ENCODE results near the gene MRPL2.
A peak's percentile ranks its signal among the peaks of the same experiment; 100 is the strongest.

DNA sequence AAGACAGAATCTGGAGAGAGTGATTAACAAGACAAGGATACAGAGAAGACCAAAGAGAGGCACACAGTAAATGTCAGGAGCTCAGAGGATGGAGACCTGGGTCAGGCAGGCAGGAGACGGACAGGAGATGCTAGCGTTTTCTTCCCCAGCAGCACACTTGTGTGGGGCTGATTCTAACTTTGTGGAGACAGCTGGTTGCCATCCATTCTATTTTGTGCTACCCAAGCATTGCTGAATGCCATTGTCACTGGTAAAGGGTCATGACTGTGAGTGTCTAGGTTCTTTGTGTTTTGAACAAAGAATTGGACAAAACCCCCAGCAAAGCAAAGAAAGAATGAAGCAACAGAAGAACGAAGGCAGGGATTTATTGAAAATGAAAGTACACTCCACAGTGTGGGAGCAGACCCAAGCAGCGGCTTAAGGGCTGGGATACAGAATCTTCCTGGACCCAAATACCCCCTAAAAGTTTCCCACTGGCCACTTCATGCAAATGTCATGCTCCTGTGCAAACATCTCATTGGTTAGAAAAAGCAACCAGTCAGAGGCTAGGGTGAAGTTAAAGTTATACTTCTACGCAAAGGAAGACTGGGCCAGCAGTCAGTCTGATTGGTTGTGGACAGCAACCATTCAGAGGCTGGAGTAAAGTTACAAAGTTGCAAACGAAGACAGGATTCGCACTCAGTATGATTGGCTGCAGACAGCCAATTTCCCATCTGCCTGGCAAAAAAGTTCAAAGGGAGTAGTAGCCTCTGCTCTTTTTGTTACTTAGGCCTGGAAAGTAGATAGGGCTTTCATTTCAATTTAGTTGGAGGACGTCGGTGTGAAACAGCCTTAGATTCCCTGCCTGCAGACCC lies 34.4 kb upstream of the MRPL2 start:
- peak in 1 of 3 donors; percentile 13 for TF ChIP-seq POLR2AphosphoS5 (IDR thresholded peaks at IDR 0.05)
- TF ChIP-seq, protein P1, sequence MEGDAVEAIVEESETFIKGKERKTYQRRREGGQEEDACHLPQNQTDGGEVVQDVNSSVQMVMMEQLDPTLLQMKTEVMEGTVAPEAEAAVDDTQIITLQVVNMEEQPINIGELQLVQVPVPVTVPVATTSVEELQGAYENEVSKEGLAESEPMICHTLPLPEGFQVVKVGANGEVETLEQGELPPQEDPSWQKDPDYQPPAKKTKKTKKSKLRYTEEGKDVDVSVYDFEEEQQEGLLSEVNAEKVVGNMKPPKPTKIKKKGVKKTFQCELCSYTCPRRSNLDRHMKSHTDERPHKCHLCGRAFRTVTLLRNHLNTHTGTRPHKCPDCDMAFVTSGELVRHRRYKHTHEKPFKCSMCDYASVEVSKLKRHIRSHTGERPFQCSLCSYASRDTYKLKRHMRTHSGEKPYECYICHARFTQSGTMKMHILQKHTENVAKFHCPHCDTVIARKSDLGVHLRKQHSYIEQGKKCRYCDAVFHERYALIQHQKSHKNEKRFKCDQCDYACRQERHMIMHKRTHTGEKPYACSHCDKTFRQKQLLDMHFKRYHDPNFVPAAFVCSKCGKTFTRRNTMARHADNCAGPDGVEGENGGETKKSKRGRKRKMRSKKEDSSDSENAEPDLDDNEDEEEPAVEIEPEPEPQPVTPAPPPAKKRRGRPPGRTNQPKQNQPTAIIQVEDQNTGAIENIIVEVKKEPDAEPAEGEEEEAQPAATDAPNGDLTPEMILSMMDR (IDR thresholded peaks at IDR 0.05 in 8 of 11, conservative IDR thresholded peaks at IDR 0.05 in 3 of 11), result no peak
